Stromal cell of bone marrow (primary cell): ENCODE data around the gene PDGFRB.

Experiments used
- DNase-seq: peaks from one replicate; pipeline ENCODE4 v3.0.0-alpha.2; 2012; ENCODE audit warnings: low read depth

The PDGFRB gene

DNA sequence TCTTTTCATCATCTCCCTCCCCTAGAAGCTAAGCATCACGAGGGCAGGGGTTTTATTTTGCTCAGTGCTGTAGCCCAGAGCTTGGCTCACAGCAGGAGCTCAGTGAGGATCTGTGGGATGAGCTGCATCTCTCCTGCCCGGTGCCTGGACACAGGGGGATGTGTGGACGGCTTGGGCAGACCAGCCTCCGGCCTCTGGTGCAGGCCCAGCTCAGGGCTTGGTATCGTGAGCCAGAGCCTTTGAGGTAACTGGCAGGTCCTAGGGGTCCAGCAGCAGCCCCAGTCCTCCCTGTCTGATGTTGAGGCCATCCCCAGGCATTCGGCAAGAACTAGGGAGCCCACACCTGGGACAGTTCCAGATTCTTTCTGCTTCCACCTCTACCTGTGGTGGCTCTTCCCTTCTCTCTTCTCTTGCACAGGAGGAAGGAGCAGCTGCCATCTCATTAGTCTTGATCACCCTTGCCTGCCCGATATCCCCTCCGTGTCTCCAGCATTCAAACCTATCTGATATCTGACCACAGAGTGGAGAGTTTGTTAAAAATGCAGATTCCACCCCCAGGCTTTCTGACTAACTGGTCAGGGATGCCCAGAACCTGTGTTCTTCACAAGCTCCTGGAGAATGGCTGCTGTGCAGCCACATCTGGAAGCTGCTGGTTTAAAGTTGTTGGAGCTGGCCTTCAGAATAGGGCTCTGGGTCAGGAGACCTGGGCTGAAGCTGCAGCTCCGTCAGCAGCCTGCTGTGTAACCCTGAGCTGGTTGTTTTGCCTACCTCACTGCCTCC lies 26.3 kb upstream of the PDGFRB start:
- DNase-seq = no peak

DNA sequence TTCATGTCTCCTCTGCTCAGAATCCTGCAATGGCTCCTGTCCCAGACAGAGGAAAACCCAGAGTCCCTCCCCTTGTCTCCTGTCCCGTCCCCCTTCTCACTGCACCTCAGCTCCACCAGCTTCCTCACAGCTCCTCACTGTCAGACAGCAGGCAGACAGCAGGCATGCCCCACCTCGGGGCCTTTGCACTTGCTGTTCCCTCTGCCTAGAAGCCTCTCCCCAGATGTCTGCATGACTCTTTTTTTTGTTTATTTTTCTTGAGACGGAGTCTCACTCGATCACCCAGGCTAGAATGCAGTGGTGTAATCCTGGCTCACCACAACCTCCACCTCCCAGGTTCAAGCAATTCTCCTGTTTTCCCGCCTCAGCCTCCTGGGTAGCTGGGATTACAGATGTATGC lies 25.4 kb upstream of the PDGFRB start:
- no peak for DNase-seq

DNA sequence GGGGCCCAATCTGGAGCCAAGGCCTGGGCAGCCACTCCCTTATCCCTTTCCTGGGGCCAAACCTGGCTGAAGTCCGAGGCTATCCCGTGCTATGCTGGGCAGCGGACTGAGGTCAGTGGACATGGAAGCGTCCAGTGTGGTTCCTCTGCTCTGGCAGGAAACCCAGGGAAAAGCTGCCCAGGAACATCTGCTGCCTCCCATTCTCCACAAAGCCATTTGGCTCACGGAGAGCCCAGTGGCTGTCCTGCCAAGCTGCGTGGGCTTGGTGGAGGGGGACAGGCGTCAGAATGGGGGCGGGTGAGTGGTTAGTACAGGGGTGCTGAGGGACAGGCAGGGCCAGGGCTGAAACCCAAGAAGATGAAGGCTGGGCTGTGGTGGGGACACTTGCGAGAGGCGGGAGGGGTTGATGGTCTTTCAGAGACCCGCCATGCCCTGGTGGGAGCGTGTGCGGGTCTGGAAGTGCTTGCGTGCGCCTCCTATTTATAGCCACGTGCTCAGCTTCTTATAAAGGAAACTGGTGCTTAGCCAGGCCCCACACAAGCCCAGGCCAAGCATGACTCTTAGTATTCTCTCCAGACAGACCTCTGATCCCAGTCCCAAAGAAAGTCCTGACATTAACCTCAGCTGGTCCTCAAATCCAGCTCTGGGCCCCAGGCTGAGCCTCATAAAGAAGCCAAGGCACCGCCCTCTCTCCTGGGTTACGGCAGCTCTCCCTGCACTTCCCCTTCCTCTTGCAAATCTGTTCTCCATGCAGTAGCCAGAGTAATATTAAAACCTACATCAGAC lies 24.8 kb upstream of the PDGFRB start:
- peak; percentile 63 for DNase-seq

DNA sequence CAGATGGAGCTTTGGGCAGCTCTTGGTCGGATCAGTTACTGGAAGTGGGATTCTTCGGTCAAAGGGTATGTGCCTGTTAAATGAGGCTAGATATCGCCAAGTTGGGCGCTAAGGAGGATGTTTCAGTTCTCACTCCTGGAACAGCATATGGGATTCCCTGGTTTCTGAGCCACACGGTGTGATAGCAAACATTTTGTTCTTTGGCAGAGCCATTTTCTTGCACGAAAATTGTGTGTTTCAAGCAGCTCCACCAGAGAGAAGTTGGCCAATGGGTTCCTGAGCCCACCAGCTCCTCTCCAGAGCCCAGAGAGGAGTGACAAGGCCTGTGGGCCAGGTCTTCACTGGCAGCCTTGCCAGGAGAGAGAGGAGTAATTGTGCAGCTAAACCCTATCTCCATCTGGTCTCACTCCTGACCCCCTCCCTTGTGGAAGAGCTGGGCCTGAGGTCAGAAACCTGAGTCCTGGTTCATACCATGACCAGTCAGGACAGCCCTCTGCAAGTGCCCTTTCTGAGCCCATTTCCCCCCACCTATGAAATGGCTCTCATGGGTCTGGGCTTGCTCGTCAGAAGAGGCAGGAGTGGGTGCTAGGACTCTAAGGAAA lies 23.5 kb upstream of the PDGFRB start:
- DNase-seq = no peak

DNA sequence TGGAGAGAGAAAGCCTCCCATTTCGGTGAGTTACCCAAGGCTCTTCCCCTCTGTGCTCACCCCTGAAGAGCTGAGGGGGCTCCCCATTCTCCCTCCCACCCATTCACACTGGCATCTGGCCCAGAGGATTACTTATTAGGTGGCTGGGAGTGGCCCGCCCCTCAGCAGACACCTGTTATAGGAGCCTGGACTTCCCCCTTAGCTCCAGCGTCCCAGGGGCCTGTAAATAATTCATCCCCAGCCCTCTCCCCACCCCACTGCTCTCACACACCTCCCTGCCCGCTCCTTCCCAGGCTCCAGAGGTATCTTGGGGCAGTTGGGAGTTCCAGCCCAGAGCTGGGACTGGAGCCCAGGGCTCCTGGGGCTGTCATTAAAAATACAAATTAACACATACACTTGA lies 22.6 kb upstream of the PDGFRB start:
- no peak for DNase-seq

DNA sequence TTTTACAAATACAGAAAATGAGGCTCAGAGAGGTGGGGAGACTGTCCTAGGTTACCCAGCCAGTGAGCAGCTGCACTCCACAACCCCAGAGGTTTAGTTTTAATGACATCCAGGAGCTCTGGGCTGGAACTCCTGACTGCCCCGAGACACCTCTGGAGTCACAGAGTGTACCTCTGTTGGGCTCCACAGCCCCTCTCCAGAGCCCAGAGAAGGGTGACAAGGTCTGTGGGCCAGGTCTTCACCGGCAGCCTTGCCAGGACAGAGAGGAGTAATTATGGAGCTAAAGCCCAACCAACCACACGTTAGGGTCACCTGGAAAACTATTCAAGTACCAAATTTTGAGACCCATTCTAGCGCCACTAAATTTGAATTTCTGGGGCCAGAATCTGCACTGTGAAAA lies 22.1 kb upstream of the PDGFRB start:
- DNase-seq = no peak

DNA sequence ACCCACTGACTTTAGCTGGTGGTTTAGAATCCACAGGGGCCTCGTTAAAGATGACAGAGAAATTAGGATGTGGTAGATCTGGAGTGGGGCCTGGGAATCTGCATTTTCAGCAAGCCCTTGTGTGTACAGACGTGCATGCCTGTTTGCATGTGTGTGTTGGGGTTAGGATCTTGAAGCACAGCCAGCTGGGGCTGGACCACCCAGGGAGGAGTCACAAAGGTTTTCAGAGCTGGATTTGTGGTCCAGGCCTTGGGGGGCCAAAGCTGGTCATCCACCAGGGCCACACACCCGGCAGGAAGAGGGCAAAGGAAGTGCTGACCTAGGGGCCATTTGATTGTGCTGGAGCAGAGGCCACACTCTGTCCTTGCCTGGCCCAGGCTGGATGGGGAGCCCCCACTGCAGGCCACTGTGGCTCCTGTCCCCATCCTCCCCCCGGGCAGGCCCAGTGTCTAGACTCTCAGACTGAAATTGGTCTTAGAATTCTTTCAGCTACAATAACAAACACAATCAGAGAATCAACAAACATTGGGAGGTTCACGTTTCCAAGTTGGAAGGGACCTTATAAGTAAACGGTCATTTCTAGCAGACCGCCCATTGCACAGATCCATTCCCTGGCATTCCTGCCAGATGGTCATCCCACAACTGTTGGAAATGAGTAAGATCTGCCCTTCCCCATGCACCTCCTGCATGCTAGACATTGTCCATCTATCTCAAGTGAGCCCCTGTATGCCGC lies 21.3 kb upstream of the PDGFRB start:
- no peak for DNase-seq

DNA sequence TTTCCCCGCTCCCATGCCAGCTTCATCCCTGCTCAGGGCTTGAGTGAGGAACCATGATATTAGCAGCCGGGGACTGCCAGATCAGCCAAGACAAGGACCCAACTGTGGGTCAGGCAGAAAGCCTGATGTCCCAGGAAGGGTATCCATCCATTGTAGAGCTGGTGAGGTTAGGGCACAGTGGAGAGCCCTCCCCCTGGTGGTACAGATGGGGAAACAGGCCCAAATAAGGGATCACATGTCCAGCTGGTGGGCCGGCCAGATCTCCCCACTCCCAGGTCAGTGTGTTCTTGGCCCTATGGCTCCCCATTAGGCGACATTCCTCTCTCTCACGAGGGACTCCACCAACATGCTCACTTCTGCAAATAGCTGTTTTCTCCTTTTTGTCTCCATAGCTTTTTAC lies 19.9 kb upstream of the PDGFRB start:
- no peak for DNase-seq

DNA sequence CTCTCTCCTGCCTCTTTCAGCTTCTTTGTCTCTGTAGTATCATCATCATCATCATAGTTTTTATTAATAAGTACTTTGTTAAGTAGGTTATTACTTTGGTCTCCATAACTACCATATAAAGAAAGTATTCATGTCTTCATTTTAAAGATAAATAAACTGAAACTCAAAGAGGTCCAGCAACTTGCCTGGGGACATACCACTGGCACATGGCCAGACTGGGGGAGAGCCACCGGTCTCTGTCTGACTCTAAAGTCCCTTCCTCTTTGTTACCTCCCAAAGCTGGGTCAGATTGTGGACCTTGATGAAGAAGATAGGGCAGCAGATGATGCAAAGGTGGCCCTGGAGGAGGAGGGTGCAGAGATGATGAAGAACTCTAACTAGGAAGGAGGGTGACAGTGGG lies 19.4 kb upstream of the PDGFRB start:
- DNase-seq = no peak

DNA sequence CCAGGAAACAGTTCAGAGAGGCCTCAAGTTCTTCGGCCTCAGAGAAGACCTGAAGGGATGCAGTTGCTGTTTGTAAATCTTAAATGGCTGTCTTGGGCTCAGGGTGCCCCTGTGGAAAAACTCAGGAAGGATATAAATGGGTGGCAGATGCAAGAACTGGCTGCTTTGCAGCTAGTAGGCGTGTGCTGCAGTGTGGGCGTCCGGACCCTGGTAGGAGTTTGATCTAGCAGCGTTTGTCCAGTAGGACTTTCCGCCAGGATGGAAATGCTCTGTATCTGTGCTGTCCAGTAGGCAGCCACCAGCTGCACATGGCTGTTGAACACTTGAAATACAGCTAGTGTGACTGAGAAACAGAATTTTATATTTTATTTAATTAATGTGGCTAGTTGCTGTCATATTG lies 18.6 kb upstream of the PDGFRB start:
- no peak for DNase-seq

DNA sequence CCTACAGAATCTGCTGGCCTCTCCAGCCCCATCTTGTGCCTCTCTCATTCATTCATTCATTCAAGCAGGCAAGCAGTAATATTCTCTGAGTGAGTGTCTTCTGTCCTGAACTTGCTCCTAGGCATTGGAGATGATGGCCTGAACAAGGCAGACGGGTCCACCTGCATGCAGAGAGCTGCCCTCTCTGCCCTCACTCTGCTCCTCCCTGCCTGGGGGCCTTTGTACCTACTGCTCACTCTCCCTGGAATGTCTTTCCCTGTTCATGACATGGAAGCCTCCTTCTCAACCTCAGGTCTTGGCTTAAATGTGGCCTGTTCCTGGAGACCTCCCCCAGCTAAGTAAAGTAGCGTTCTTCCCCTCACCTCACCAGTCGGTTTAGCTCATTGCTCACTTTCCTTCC lies 17.5 kb upstream of the PDGFRB start:
- DNase-seq = no peak

DNA sequence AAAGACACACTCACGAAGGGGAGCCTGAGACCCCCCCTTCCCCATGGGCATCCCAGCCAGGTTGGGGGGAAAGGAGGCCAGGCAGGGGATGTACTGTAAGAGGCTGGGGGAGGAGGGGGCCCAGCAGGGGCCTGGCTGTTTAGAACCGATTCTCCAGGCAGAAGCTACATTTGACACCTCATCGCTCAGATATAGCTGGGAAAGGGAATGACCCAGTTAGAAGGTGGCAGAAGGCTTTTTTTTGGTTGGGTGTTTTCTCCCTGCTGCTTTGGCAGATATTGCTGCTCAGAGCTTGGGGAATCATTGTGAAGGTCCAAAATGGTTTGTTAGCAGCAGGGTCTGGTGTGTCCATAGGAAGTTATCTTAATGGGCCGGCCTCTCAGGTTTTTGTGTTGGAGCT lies 16.9 kb upstream of the PDGFRB start:
- no peak for DNase-seq

DNA sequence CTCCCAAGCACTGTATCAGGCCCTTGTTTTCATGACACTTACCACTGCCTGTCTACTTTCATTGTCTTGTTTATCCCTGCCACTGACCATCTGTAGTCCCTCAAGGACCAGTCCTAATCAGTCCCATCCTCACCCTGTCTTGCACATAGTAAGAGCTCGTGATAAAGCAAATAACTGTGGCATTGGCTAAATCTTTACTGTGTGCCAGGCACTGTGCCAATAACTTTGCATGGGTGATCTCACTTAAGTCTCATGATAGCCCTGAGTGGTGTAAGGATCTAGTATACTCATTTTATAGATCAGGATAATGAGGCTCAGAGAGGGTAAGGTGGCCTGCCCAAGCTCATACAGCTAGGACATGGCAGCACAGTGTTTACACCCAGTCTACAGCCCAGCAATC lies 16.5 kb upstream of the PDGFRB start:
- no peak for DNase-seq

DNA sequence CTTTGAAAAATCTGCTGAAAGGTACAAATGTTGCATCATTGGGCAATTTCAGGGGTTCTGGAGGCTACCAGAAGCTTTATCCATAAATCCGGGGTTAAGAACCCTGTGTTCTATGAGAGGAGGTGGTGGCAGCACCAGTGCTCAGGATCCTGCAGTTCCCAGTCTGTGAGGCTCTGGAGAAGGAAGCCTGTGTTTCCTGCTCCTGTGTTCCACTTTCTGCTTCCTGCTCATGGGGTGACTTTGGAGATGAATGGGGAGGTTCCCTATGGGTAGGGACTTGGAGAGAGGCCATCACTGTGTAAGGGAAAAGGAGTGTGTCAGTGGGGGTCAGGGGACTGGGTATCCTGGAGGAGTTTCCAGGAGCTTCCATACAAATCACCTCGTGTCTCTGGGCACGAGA lies 13.2 kb upstream of the PDGFRB start:
- no peak for DNase-seq

DNA sequence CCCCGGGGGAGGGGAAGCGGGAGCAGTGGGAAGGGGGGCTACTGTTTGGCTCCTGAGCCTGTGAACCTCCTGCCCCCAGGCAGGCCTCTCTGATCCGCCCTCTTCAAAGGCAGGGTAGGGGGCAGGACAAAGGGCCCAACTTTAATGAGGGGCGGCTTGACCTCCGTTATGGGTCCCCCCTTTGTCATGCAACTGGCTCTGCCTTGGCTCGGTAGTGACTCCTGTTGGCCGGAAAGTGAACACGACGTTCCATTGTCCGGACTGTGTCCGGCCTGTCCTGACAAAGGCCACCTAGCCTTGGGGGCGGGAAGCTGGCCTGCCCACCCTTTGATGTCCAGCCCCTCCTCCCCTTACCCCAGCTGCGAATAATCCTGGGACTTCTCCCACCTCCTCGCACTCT lies 12.3 kb upstream of the PDGFRB start:
- DNase-seq = no peak

DNA sequence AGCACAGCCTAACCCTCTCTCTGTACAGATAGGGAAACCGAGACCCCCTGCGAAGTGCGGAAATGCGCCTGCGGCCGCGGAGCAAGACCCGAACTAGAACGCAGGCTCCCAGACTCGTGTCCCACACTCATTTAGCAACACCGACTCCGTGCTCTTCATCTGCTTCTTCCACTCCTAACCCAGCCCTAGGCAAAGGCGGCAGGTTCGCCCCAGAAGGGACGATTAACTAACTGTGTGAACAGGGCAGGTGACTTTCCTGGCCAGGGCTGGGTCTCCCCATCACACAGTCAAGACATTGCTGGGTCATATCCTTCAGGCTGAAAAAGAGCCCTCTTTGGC lies 11.8 kb upstream of the PDGFRB start:
- no peak for DNase-seq

DNA sequence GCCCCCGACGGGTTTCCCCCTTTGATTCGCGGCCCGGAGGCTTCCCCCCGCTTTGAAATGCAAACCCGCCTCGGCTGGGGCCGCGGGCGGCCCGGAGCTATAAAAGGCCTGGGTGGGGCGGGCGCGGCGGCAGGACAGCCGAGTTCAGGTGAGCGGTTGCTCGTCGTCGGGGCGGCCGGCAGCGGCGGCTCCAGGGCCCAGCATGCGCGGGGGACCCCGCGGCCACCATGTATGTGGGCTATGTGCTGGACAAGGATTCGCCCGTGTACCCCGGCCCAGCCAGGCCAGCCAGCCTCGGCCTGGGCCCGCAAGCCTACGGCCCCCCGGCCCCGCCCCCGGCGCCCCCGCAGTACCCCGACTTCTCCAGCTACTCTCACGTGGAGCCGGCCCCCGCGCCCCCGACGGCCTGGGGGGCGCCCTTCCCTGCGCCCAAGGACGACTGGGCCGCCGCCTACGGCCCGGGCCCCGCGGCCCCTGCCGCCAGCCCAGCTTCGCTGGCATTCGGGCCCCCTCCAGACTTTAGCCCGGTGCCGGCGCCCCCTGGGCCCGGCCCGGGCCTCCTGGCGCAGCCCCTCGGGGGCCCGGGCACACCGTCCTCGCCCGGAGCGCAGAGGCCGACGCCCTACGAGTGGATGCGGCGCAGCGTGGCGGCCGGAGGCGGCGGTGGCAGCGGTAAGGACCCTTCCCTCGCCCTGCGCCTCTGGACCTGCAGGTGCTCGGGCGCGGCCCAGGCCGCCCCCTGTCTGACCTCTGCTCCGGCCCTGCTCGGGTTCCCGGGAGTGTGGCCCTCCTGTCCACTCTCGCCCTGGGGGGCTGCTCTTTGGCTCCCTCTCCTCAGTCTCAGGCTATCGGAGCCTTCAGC lies 11.2 kb upstream of the PDGFRB start, which contains the start of gene CDX1:
CDX1 (plus strand) TSS at position 129 of the 862 bp plus-strand sequence; CDS start at position 228, 99 bp downstream.
- DNase-seq = no peak

DNA sequence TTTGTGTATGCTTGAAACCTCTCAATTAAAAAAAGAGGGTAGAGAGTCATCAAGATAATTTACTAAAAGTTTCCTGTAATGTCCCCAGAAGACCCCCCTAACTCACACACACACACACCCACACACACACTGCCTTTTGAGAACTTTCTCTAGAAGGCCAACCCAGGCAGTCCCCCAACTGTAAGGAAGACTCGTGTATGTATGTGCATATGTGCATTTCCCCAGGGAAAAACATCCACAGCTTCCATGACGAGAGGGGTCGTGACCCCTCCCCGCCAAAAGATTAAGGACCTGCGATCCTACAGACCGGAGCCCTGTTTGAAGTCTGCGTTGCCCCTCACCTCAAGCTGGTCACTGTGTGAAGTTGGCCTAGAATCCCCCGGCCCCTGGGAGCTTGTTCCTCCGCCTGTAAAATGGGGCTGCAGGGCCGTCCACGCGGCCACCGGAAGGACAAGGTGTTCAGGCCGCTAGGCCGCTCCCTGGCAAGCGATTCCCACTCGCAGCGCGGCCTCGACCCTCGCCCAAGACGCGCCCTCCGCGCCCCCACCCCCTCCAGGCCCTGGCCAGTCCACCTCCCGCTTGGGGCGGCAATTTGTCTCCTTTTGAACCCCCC lies 10.5 kb upstream of the PDGFRB start:
- DNase-seq = no peak

DNA sequence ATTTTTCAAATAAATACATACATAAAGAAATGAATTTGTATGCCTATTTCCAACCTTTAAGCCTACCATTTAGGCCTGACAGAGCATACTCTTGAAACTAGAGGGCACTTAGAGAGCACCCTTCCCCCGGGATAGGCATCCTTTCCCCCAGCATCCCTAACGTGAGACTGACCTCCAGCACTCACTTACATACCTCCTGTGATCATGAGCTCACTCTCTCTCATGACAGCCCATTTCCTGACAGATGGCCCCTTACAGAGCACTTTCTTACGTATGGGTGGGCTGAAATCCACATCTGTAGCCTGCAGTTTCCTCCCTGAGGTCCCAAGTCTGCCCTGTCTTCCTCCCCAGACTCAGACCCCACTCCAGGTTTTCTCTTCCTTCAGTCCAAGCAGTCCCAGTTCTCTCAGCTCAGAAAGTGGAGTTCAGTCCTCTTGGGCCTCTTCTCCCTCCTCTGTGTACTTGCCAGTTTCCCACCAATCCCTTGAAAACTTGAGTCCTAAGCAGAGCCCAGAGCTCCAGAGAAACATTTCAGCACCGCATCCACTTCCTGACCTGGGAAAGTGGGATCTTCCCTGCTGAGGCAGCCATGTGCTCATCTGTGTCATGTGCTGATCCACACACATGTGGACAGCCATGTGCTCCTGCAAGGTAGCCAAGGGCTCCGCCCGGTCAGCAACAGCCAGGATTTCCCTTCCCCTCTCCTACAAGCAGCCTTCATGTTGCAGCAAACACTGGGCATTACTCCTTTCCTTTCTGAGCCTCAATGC lies 8.8 kb upstream of the PDGFRB start:
- DNase-seq = no peak

DNA sequence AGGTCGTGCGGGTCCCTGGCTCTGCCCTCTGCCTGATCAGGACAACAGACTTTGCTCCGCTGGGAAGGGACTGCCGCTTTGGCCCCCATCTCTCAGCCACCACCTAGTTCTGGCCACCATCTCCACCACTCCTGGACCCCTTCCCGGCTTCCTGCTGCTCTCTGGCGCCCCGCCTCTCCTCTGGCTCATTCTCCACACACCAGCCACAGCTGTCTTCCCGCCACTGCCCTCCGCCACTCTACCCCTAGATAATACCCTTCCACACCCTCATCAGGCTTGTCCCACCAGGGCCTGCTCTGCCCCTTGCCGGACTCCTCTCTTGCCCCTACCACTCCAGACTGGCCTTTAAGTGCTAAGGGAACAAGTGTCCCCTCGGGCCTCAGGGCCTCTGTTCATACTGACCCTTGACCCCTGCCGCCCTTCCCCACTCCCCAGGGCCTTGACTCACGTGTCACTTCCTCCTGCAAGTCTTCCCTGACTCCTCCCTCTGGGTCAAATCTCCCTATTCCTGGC lies 8.0 kb upstream of the PDGFRB start:
- DNase-seq = no peak
